Kidney capillary endothelial cell (primary cell): ENCODE measurements around the gene PTDSS2.
"Not testable (repeated sequence)": the region's sequence is repeated elsewhere in the genome, so short reads cannot be mapped to it uniquely, and the experiment has no call there.

Source experiments
- DNase-seq: peaks from one replicate; pipeline ENCODE4 v3.0.0-alpha.2; 2018; ENCODE audit warnings: low spot score

The PTDSS2 gene

GRCh38 chr11:449889-450808 is at the start of gene PTDSS2:
PTDSS2 (plus strand) TSS chr11:450279; CDS start chr11:450456, 177 bp downstream.
- DNase-seq = peak; percentile 86

DNA sequence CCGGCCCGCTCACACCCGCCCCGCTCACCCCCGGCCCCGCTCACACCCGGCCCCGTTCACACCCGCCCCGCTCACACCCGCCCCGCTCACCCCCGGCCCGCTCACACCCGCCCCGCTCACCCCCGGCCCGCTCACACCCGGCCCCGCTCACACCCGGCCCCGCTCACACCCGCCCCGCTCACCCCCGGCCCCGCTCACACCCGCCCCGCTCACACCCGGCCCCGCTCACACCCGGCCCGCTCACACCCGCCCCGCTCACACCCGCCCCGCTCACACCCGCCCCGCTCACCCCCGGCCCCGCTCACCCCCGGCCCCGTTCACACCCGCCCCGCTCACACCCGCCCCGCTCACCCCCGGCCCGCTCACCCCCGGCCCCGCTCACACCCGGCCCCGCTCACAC is 48.9 kb upstream of the PTDSS2 start:
- DNase-seq = not testable (repeated sequence)

- no peak for DNase-seq
These were observed 46.9 kb upstream of the PTDSS2 start for GRCh38 chr11:403021-403760.

DNA sequence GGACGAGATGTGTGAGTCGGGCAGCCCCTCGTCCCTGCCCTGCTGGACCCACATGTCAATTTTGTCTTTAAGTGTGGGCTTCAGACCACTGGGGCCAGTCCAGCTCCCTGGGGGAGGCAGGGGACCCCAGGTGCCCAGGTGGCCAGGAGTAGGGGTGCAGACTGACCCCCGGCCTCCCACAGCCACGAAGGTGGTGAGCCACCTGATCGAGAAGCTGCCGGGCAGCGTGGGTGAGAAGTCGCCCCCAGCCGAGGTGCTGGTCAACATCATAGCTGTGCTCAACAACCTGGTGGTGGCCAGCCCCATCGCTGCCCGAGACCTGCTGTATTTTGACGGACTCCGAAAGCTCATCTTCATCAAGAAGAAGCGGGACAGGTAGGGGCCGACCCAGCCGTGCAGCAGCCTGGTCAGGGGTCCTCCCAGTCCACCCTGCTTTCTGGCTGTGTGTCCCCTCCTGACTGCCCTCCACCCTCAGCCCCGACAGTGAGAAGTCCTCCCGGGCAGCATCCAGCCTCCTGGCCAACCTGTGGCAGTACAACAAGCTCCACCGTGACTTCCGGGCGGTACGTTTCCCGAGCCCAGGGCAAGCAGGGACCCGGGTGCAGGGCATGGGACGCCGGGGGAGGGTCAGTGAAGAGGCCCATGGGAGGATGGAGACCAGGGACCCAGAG is 46.2 kb upstream of the PTDSS2 start:
- DNase-seq = no peak

- no peak for DNase-seq
These were observed 45.4 kb upstream of the PTDSS2 start for GRCh38 chr11:404551-405264.

DNA sequence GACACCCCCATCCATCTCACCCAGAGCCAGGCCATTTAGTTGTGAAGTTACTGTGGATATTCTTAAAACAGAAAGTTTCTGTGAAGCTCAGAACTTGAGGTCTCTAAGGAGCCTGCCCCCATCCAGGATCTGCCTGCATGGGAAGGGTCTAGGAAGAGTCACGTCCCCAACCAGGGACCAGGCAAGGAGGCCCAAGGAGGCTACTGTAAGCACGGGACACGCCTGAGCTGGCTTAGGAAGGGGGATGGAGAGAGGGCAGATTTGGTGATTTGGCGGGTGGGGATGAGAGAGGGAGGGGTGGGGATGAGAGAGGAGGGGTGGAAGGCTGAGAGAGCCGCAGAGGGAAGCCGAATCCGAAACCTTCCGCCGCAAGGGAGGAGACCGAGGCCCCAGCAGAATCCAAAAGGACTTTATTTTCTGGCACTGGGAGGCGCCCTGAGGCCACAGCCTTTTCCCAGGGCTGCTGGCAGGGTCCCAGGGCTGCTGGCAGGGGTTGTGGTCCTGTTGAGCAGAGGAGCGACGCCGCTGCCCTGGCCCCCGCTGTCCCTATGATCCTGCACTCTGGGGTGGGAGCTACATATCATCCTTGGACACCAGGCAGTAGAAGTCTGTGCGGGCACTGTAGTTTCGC is 44.6 kb upstream of the PTDSS2 start:
- no peak for DNase-seq

DNA sequence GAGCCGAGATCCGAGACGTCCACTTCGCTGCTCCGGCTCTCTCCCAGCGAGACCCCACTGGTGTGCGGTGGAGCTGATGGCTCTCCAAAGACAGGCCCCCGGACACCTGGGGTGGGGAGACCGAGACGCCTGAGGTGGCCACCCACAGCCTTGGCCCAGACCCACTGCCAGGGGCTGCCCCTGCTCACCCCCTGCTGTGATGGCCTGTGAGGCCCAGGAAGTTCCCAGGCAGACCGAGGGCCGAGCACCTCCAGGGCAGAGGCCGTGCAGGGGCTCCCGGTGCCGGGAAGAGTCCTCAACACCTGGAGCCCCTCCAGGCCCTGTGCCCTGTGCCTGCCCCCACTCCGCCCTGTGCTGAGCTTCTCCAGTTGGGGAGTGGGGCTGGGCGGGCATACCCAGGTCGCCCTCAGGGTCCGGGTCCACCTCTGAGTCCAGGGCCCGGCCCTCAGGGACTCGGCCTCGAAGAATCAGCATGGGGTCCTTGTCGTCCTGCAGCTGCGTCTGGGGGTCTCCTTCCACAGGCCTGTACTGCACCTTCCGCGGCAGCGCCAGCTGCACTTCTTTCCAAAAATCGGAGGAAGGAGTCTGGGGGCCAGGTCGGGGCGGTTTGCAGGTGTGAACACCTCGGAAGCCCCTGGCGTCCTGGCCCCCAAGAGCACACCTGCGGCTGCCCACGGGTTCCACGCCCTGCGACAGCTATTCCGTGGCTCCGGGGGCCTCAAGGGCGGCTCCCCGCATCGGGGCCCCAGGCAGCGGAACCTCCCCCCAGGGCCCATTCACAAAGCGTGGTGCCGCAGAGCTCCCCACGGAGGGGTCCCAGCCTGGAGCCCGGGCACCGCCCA is 43.9 kb upstream of the PTDSS2 start:
- DNase-seq = no peak

GRCh38 chr11:406796-407650 is 43.1 kb upstream of the PTDSS2 start:
- DNase-seq = peak; percentile 70

DNA sequence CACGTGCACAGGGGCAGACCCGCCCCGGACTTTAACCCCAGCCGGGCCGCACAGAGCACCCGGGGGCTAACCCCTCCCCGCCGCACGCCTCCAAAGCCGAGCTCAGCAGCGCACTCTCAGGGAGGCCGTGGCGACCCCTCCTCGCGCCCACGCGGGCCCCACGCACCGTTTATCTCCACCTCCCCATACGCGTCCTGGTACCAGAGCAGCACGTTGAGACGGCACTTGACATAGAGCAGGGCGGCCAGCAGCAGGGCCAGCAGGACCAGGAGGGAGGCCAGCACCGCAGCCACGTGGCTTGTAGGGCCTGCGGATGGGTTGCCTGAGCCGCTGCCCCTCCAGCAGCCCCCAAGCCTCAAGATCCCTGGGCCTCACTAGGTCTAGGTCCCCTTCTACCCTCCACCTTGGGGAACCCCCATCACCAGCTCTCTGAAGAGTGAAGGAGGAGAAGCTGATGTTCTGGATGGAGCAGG is 42.4 kb upstream of the PTDSS2 start:
- DNase-seq = no peak

DNA sequence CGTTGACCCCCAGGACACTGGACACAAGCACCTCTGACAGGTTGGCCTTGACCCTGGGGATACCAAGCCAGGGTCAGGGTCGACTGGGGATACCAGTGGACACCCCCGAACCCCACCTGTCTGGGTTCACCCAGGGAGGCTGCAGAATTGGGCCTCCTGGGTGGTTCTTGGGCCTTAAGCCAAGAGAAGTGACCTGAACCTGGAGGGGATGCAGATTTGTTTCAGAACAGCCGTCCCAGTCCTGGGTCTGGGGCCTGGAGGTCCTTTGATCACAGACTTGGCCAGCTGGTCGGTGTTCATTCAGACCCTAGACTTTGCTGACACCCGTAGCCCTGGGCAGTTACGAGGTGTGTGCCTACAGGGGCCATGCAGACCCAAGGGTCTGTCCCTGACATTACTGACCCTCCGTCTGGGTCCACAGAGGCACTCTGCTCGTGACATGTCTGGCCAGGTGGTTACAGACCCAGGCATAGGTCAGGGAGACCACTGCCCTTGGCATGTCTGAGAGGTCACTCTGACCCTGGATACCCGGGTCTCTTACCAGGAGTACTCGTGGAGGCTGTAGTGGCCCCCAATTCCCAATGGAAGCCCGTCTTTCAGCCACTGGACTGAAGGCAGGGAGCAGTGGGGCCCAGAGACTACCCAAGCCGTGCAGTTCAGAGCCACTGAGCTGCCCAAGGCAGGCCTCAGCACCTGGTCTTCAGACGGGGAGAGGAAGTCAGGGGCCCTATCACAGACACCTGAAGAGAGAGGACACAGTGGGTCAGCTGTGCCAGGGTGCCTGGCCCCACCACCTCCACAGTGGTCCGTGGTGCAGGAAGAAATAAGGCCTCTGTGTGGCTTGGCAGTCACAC is 41.7 kb upstream of the PTDSS2 start:
- no peak for DNase-seq

- DNase-seq = no peak
These were observed 41.0 kb upstream of the PTDSS2 start for GRCh38 chr11:409008-409599.

DNA sequence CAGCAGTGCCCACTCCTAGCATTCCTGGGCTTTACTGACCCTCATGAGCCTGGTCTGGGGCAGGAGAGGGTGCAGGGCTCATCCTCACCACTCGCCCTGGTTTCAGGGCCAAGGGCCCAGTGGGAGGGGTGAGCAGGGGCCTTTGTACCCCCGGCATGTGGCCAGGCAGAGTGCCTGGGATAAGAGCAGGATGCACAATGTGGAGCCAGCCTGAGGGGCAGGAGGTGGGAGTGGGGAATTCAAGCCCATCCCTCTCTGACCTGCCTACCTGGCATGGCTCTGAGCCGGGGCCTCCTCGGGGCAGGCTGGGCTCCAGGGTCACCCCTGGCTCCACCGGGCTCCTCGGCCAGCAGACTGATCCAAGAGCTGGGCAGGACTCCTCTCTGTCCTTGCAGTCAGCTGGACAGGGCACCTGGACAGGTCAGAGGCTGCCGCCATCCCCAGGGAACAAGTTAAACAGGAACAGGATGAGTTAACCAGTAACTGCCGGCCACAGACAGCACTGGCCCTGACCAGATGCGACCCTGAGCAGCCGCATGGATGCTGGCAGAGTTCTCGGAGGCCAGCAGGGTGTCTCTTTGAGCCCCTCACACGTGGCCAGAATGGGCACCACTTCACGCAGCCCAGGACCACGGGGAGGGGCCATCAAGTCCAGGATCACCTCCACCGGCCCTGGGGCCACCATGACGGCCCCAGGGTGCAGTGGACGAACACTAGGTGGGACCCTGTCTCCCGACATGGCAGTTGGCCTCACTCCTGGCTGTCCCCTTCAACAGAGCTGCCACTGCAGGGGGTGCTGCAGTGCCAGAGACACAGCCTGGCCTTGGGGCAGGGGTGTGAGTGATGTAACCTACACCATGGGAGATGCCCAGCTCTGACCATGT is 40.2 kb upstream of the PTDSS2 start:
- no peak for DNase-seq

DNA sequence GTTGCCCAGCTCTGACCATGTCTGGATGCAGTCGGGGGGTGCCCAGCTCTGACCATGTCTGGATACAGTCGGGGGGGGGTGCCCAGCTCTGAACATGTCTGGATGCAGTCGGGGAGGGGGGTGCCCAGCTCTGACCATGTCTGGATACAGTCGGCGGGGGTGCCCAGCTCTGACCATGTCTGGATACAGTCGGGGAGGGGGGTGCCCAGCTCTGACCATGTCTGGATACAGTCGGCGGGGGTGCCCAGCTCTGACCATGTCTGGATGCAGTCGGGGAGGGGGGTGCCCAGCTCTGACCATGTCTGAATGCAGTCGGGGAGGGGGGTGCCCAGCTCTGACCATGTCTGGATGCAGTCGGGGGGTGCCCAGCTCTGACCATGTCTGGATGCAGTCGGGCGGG is 39.4 kb upstream of the PTDSS2 start:
- DNase-seq = not testable (repeated sequence)

GRCh38 chr11:411520-411919 is 38.6 kb upstream of the PTDSS2 start:
- DNase-seq = not testable (repeated sequence)

- no peak for DNase-seq
These were observed 37.4 kb upstream of the PTDSS2 start for GRCh38 chr11:412641-413119.

GRCh38 chr11:413120-414081 is 36.7 kb upstream of the PTDSS2 start:
- DNase-seq = no peak
